SJCRH30 (cell line): Measurements from ENCODE around the gene DOCK4. TPM values are rescaled to one million over a fixed set of nuclear protein-coding genes. Genes with fewer than 3 reads are reported as not detected.
A peak's percentile ranks its signal among the peaks of the same experiment; 100 is the strongest.

ENCODE experiments used
- DNase-seq, 2 experiments: peaks; one replicate each; pipeline ENCODE4 v3.0.0-alpha.2; 2015 to 2020
- H3K27ac ChIP-seq: fragments of 250-450 bp; sonication (Bioruptor Pico); 2 replicates; pipeline ENCODE4 v1.5.1; 2020; ENCODE audit warnings: mild to moderate bottlenecking, moderate library complexity
- H3K27me3 ChIP-seq: fragments of 250-450 bp; sonication (Bioruptor Pico); 2 replicates; pipeline ENCODE4 v1.5.1; 2020; ENCODE audit warnings: mild to moderate bottlenecking, moderate library complexity
- H3K36me3 ChIP-seq: fragments of 250-450 bp; sonication (Bioruptor Pico); 2 replicates; pipeline ENCODE4 v1.5.1; 2020; ENCODE audit warnings: mild to moderate bottlenecking, moderate library complexity
- H3K4me1 ChIP-seq: fragments of 250-450 bp; sonication (Bioruptor Pico); 2 replicates; pipeline ENCODE4 v1.5.1; 2020; ENCODE audit warnings: mild to moderate bottlenecking, moderate library complexity
- H3K4me3 ChIP-seq: fragments of 250-450 bp; sonication (Bioruptor Pico); 2 replicates; pipeline ENCODE4 v1.5.1; 2020; ENCODE audit warnings: mild to moderate bottlenecking, moderate library complexity
- H3K9me3 ChIP-seq: fragments of 250-450 bp; sonication (Bioruptor Pico); replicated peaks from 2 replicates; pipeline ENCODE4 v1.5.1; 2020; ENCODE audit warnings: mild to moderate bottlenecking, moderate library complexity
- total RNA-seq: library from RNA; depleted of rRNA; stranded (reverse); fragments of >200 nt; shearing (Covaris generic); gene quantifications from 2 replicates; pipeline ENCODE4 v1.2.3, GENCODE V29; 2014

DOCK4 gene
- total RNA-seq, 1 experiment from 2014 or later = 11.4 TPM

DNA sequence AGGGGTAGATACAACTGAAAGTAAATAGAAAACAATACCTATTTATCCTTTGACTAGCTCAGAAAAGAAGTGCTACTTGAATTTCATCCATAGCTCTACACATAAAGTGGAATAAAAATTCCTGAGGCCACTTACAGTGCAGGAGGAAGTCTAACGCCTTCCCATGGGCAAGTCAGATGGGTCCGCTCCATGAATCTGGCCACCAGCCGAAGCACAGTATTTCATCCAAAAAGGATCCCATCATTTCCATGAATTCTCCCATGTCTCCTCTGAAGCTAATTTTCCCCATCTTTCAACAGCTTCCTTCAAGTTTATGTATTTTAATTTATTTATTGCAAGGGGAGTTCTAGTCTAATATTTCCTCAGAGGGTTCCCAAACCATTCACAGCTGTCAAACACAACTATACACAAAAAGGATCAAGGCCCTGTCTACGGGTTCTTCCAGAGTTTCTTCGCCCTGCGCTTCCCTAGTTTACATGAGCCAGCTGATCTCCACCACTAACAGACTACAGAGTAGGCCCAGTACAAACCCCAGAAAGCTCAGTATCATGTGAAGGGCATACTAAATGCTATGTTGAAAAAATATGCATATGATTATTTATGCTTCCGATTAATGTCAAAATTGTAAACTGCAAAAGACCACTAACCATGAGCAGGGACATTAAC is 184.7 kb downstream of the DOCK4 start:
- H3K27ac ChIP-seq = no peak overlapping the region
- H3K36me3 ChIP-seq = no peaks in the 10 kb centered on the region
- no peaks in the 10 kb centered on the region for H3K4me1 ChIP-seq
- no peak for DNase-seq
- H3K4me3 ChIP-seq = no peak overlapping the region
- H3K27me3 ChIP-seq = no peaks in the 10 kb centered on the region; the same call in 1 of the 2 replicates
- H3K9me3 ChIP-seq = no peaks in the 10 kb centered on the region

DNA sequence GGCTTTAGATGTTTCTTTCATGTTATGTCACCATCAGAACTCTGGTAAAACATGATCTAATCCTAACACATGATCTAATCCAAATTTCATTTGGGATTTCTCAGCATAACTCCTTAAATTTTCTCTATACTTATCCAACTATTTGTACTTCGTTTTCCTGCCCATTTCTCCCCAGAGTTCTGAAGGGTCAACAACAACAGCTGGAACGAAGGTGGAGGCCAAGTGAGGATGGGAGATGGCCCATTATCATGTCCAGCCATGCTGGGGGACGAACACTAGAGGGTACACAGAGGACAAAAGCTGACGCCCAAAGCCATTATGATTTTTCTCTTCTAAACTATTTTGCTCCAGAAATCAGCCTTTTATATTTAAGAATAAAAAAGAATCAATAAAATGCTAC is 185.4 kb downstream of the DOCK4 start:
- Histone ChIP-seq H3K9me3 (no peaks in the 10 kb centered on the region), H3K4me1 (no peaks in the 10 kb centered on the region), H3K27ac (no peak overlapping the region), H3K36me3 (no peaks in the 10 kb centered on the region), H3K4me3 (no peak overlapping the region), H3K27me3 (no peaks in the 10 kb centered on the region; the same call in 1 of the 2 replicates)
- DNase-seq = no peak

DNA sequence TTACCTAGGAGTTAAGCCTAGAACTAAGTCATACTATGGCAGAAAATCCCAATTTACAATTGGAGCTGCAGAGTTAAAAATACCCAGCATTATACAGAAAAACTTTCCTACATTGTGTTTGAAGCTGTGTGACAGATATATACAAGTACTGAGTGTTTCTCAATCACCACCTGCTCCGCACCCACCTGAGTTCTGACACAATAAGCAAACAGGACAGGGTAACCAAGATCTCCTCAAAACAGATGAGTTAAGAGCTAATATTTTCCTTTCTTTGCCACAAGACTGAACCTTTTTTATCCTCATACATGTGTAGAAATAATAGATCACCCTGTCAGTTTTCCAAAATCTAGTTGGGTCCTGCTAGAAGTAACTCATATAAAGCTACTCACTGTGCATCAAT is 186.3 kb downstream of the DOCK4 start:
- no peak overlapping the region for H3K27ac ChIP-seq
- no peaks in the 10 kb centered on the region; the same call in 1 of the 2 replicates for H3K27me3 ChIP-seq

DNA sequence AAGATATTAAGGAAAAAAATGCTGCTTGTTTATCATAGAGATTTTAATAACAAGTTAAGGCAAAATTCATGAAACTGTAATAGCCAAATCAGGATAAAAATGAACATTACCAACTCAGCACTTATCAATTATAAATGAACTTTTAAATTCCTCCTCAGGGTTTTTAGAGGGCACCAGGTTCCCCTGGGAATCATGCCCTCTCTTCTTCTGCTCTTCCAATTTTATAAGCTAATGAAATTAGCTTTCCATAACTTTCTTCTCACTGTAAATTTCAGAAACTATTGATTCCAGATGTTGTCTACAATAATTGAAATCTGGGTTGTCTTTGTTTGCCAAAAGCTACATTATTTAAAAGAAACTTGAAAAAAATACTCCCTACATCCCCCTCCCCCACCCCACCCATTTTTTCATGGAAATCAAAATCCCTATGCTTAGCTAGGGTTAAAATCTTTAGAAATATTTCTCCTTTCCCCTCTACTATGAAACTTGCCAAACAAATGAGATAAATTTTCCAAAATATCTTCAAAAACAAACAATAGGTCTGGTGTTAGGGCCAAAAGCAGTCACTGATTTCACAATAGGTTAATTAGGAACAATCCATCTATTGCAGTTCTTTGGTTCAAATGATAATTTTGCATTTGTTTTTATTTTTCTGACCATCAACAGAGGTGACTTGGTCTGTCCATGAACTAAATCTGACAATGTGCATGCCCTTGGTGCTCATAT is 187.7 kb downstream of the DOCK4 start:
- Histone ChIP-seq H3K4me3 (no peak overlapping the region), H3K27ac (no peak overlapping the region), H3K4me1 (no peaks in the 10 kb centered on the region), H3K9me3 (no peaks in the 10 kb centered on the region), H3K36me3 (no peaks in the 10 kb centered on the region), H3K27me3 (no peaks in the 10 kb centered on the region)
- no peak for DNase-seq

More for the DNA sequence above, 186.3 kb downstream of the DOCK4 start:
- H3K9me3 ChIP-seq = no peaks in the 10 kb centered on the region
- no peak overlapping the region for H3K4me3 ChIP-seq
- H3K36me3 ChIP-seq = no peaks in the 10 kb centered on the region
- H3K4me1 ChIP-seq = no peaks in the 10 kb centered on the region
- DNase-seq = no peak

DNA sequence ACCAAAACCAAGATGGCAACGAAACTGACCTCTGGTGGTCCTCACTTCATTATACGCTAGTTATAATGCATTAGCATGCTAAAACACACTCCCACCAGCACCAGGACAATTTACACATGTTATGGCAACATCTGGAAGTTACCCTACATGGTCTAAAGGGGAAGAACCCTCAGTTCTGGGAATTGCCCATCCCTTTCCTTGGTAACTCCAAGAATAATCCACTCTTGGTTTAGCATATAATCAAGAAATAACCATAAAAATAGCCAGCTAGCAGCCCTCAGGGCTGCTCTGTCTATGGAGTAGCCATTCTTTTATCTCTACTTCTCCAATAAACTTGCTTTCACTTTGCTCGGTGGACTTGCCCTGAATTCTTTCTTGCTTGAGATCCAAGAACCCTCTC is 191.1 kb downstream of the DOCK4 start:
- no peak overlapping the region for H3K27ac ChIP-seq
- H3K27me3 ChIP-seq = no peaks in the 10 kb centered on the region
- no peaks in the 10 kb centered on the region for H3K4me1 ChIP-seq
- no peak overlapping the region for H3K4me3 ChIP-seq
- DNase-seq = no peak
- H3K36me3 ChIP-seq = no peaks in the 10 kb centered on the region
- H3K9me3 ChIP-seq = no peaks in the 10 kb centered on the region

DNA sequence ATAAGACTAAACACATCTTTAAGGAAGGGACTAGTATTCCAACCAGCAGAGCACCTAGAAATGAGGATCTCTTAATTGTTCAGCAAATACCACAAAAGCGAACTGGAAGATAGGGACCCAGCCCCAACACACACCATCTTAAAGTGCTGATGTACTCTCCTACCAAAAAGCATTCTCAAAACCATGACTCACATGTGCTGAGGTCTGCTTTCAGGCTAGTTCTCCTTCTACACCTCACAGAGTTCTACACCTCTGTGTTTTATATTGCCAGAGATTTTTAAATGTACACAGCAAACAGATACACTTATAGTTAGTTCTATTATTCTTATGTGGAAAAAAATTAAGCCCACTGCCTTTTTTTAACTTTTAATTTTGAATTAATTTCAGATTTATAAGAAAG is 191.9 kb downstream of the DOCK4 start:
- Histone ChIP-seq H3K4me3 (no peak overlapping the region), H3K27ac (no peak overlapping the region), H3K9me3 (no peaks in the 10 kb centered on the region), H3K36me3 (no peaks in the 10 kb centered on the region), H3K27me3 (no peaks in the 10 kb centered on the region), H3K4me1 (no peaks in the 10 kb centered on the region)
- DNase-seq = no peak

DNA sequence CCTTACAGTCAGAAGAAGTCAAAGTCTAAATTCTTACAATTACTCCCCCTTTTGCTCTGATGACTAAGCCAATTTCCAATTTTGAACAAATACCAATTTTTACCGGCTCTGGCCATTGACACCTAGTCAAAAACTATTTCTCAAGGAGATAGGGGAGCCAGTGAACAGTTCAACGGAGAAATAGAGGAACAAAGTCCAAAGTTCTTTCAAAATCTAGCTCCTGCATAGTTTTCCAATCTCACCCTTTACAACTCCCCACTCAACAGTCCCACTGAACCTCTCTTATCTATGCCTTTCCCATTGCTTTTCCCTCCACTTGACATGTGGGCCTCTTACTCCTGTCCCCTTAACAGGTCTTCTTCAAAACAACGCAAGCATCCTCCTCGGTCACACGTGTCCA is 192.9 kb downstream of the DOCK4 start:
- Histone ChIP-seq H3K4me1 (no peaks in the 10 kb centered on the region), H3K27ac (no peak overlapping the region), H3K36me3 (no peaks in the 10 kb centered on the region), H3K9me3 (no peaks in the 10 kb centered on the region), H3K4me3 (no peak overlapping the region), H3K27me3 (no peaks in the 10 kb centered on the region)
- no peak for DNase-seq

DNA sequence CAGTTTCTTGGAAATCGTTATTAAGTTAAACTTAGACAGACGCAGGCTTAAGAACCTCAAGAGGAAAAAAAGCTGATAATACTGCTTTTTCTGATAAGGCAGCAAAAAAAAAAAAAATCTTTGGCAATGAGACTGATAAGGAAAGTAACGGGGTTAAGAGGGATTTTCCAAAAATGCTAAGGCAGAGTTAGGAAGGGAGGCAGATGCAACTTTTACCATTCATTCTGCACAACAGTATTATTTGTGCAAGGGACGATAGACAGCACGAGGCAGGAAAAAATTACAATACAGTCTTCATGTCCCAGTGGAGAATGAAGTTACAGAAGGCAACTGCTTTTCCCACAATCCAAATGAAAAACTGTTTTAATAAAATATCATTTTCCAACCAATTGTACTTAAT is 194.0 kb downstream of the DOCK4 start:
- Histone ChIP-seq H3K9me3 (no peaks in the 10 kb centered on the region), H3K27ac (no peak overlapping the region), H3K4me3 (no peak overlapping the region), H3K4me1 (no peaks in the 10 kb centered on the region), H3K27me3 (no peaks in the 10 kb centered on the region), H3K36me3 (no peaks in the 10 kb centered on the region)
- DNase-seq = no peak

DNA sequence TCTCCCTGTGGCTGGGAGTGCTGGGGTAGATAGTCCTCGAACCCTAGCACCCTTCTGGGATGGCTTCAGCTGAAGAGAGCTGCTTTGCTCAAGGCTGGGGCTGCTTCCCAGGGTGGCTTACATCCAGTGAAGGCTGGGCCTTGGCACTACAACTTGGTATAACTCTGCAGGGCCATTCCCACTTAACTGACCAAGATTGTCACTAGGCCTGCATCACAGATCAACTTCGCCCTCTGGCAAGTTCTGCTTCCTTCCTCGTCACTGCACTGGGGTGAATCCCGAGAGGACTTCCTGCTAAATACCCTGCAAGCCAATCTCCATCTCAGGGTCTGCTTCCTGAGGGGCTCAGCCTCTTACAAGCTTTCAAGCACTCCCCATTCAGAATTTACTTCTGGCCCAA is 195.2 kb downstream of the DOCK4 start:
- Histone ChIP-seq H3K27me3 (no peaks in the 10 kb centered on the region), H3K9me3 (no peaks in the 10 kb centered on the region), H3K4me3 (no peak overlapping the region), H3K27ac (no peak overlapping the region), H3K36me3 (no peaks in the 10 kb centered on the region), H3K4me1 (no peaks in the 10 kb centered on the region)
- DNase-seq = no peak

DNA sequence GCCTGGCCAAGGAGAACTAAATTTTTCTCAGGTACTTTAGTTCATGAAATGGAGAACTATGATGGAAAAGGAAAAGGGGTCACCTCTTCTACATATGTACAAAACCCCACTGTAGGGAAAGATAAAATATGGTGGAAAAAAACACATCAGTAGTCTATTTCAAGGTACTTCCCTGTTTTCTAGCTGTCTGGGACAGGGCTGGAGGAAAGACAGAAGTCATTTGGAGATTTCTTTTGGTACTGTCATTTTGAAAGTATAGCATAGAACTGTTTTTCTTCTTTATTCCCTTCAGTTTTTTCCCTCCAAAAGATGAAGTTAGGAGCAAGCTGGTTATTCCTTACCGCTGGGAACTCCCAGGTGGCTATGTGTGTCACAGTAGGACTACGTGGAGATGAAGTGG is 196.1 kb downstream of the DOCK4 start:
- no peaks in the 10 kb centered on the region for H3K27me3 ChIP-seq
- H3K9me3 ChIP-seq = no peaks in the 10 kb centered on the region
- no peak for DNase-seq
- no peak overlapping the region for H3K27ac ChIP-seq
- no peak overlapping the region for H3K4me3 ChIP-seq
- H3K36me3 ChIP-seq = no peaks in the 10 kb centered on the region
- H3K4me1 ChIP-seq = no peaks in the 10 kb centered on the region

DNA sequence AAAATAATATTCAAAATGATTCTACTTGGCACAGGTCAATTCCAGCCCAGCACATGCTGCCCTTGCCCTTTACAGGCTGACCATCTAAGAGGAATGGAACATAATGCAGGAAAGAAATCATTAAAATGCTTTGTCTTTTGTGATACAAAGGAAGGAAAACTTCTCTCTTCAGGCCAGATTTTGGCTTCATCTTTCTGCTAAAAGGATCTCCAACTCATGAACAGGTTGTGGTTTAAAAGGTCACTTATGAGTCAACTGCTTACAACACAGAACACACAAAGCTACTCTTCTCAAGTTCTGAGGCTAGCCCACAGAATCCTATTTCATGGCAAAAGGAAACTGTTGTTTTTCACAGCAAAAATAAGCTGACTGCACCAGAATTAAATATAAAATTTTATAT is 197.1 kb downstream of the DOCK4 start:
- Histone ChIP-seq H3K36me3 (no peaks in the 10 kb centered on the region), H3K27me3 (no peaks in the 10 kb centered on the region), H3K4me1 (no peaks in the 10 kb centered on the region), H3K27ac (no peak overlapping the region), H3K4me3 (no peak overlapping the region), H3K9me3 (no peaks in the 10 kb centered on the region)
- peak in 1 of 2 experiments; percentile 27 for DNase-seq

DNA sequence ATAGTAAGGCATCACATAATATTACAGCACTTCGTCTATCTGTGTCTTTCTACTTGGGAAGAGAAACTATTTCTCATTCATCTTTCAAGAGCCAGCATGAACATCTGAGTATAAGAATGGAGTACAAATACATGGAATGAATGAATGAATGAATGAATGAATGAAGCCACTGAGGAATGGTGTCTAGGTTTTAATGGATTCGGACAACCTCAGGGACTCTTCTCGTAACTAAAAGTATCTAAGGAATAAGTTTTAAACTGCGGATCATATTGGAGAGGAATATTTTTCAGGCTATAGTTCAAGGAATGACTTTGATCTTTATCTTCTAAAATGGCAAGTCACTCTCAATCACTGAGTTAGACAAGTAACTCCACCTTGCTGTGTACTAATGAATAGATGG is 199.0 kb downstream of the DOCK4 start:
- no peaks in the 10 kb centered on the region for H3K27me3 ChIP-seq
- H3K27ac ChIP-seq = no peak overlapping the region
- H3K36me3 ChIP-seq = no peaks in the 10 kb centered on the region
- no peaks in the 10 kb centered on the region for H3K9me3 ChIP-seq
- H3K4me1 ChIP-seq = no peaks in the 10 kb centered on the region
- no peak overlapping the region for H3K4me3 ChIP-seq
- no peak for DNase-seq

DNA sequence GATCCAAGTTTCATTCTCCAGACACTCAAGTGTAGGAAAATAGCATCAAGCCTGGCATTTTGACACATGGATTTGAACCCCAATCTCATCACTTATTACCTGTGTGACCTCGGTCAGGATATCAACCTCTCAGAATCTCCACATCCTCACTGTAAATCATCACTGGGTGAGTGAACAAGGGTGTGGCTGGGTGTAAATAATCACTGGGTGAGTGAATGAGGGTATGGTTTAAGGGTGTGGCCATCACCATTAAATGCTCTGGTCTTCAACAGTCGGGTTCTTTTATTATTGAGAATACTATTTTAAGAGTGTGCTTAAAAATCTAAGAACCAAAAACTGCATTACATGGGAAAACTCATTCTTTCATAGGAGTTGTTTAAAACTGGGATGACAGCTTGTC is 200.1 kb downstream of the DOCK4 start:
- no peaks in the 10 kb centered on the region for H3K4me1 ChIP-seq
- H3K27ac ChIP-seq = no peak overlapping the region
- H3K4me3 ChIP-seq = no peak overlapping the region
- no peaks in the 10 kb centered on the region for H3K9me3 ChIP-seq
- no peak for DNase-seq
- no peaks in the 10 kb centered on the region for H3K27me3 ChIP-seq
- no peaks in the 10 kb centered on the region for H3K36me3 ChIP-seq

DNA sequence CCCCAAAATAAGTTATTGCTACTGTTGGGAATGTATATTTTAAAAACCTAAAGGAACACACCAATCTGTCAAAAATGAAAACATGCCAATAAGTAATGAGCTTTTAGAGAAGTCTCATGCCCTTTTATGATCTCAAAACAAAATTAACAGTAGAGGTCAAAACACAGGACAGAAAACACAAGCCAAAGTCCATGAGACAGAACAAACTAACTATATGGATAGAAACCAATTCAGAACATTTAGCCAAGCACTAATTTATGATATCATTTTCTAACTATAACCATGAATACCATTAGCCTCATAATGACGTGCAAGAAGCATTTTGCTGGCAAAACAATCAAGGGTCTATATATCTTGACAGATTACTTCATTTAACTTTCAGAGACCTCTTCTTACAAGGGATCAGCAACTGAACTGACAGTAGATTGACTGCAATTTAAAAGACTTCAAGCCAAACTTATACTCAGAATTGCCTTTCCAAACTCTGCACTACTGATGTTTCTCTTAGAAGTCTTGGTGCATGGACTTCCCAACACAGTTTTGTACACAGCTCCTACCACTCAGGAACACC is 200.9 kb downstream of the DOCK4 start:
- H3K9me3 ChIP-seq = no peaks in the 10 kb centered on the region

DNA sequence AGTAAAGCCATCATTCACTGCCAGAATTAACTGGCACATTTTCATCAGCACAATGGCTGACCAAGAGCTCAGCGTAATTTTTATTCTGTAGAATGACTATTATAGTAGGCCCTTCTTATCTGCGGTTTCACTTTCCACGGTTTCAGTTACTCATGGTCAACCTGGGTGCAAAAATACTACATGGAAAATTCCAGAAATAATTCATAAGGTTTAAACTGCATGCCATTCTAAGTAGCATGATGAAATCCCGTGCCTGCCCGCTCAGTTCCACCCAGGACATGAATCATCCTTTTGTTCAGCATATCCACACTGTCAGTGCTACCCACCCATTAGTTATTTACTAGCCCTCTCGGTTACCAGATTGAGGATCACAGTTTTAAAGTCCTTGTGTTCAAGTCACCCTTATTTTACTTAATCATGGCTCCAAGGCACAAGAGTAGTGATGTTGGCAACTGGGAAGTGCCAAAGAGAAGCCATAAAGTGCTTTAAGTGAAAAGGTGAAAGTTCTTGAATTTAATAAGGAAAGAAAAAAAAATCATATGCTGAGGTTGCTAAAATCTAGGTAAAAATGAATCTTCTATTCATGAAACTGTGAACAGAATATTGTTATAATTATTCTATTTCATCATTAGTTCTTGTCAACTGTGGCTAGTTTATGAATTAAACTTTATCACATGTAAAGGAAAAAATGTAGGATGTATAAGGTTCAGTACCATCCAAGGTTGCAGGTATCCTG is 204.9 kb downstream of the DOCK4 start:
- Histone ChIP-seq H3K27ac (no peak overlapping the region), H3K9me3 (no peaks in the 10 kb centered on the region), H3K36me3 (no peaks in the 10 kb centered on the region), H3K27me3 (no peaks in the 10 kb centered on the region), H3K4me3 (no peak overlapping the region), H3K4me1 (no peaks in the 10 kb centered on the region)
- peak in 1 of 2 experiments; percentile 5 for DNase-seq

More for the DNA sequence above, 200.9 kb downstream of the DOCK4 start:
- no peaks in the 10 kb centered on the region for H3K27me3 ChIP-seq
- no peak overlapping the region for H3K4me3 ChIP-seq
- DNase-seq = no peak
- no peaks in the 10 kb centered on the region for H3K4me1 ChIP-seq
- H3K36me3 ChIP-seq = no peaks in the 10 kb centered on the region
- H3K27ac ChIP-seq = no peak overlapping the region
